Measurements from ENCODE around the gene VPS37B. TPM values are rescaled to one million over a fixed set of nuclear protein-coding genes. Genes with fewer than 3 reads are reported as not detected.
A peak's percentile ranks its signal among the peaks of the same experiment; 100 is the strongest.

The VPS37B gene
- total RNA-seq, 1 donor from 2014 or later, result 36.3 TPM

- Histone ChIP-seq H3K27me3 (no peaks in the 10 kb centered on the region), H3K9me3 (no peaks in the 10 kb centered on the region), H3K36me3 (no peaks in the 10 kb centered on the region), H3K4me3 (peak overlapping the region; percentile 36), H3K27ac (peak overlapping the region; percentile 8), H3K4me1 (no peaks in the 10 kb centered on the region)
- intact Hi-C loops (cut with DNase I), result no loop called here
- DNase-seq (no peak), ATAC-seq (peak; percentile 44)
- TF ChIP-seq, protein P1, sequence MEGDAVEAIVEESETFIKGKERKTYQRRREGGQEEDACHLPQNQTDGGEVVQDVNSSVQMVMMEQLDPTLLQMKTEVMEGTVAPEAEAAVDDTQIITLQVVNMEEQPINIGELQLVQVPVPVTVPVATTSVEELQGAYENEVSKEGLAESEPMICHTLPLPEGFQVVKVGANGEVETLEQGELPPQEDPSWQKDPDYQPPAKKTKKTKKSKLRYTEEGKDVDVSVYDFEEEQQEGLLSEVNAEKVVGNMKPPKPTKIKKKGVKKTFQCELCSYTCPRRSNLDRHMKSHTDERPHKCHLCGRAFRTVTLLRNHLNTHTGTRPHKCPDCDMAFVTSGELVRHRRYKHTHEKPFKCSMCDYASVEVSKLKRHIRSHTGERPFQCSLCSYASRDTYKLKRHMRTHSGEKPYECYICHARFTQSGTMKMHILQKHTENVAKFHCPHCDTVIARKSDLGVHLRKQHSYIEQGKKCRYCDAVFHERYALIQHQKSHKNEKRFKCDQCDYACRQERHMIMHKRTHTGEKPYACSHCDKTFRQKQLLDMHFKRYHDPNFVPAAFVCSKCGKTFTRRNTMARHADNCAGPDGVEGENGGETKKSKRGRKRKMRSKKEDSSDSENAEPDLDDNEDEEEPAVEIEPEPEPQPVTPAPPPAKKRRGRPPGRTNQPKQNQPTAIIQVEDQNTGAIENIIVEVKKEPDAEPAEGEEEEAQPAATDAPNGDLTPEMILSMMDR (IDR thresholded peaks at IDR 0.05), result no peak
These were observed 69.9 kb downstream of the VPS37B start for GRCh38 chr12:122825773-122826724.

GRCh38 chr12:122823429-122823828 lies 72.5 kb downstream of the VPS37B start:
- intact Hi-C loops (cut with DNase I), result no loop called here

DNA sequence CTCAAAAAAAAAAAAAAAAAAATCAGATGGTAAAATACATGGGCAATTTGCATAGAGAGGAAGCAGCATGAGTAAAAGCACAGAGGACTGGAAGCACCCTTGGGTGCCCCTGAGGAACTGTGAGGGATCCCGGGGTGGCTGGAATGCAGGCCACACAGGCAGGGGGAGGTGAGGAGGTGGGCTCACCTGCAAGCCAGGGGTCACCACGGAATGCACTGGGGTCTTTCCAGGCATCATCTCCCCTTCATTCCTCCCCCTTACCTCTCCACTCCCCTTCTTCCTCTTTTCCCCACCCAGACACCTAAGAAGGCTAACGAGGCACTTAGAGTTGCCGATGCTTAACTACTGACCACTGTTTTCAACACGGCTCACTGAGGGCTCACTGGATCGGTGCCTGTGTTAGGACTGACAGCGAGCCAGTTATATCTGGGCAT lies 75.1 kb downstream of the VPS37B start:
- intact Hi-C loops (cut with DNase I), result no loop called here
- Histone ChIP-seq H3K27ac (no peak overlapping the region), H3K27me3 (no peaks in the 10 kb centered on the region), H3K9me3 (no peaks in the 10 kb centered on the region), H3K4me1 (no peaks in the 10 kb centered on the region), H3K4me3 (no peak overlapping the region), H3K36me3 (no peaks in the 10 kb centered on the region)
- DNase-seq (no peak), ATAC-seq (no peak)
- TF ChIP-seq, protein P1 (IDR thresholded peaks at IDR 0.05), result no peak

More at GRCh38 chr12:122823429-122823828, 72.5 kb downstream of the VPS37B start:
- no peak overlapping the region for H3K4me3 ChIP-seq
- no peaks in the 10 kb centered on the region for H3K27me3 ChIP-seq
- H3K36me3 ChIP-seq, result no peaks in the 10 kb centered on the region
- H3K27ac ChIP-seq, result no peak overlapping the region
- ATAC-seq, result no peak
- no peaks in the 10 kb centered on the region for H3K9me3 ChIP-seq
- no peaks in the 10 kb centered on the region for H3K4me1 ChIP-seq
- no peak for DNase-seq
- TF ChIP-seq, protein P1 (IDR thresholded peaks at IDR 0.05), result no peak

GRCh38 chr12:122820138-122820537 lies 75.8 kb downstream of the VPS37B start:
- DNase-seq (no peak), ATAC-seq (no peak)
- Histone ChIP-seq H3K27ac (no peak overlapping the region), H3K4me1 (no peaks in the 10 kb centered on the region), H3K36me3 (no peaks in the 10 kb centered on the region), H3K9me3 (no peaks in the 10 kb centered on the region), H3K4me3 (no peak overlapping the region), H3K27me3 (no peaks in the 10 kb centered on the region)
- TF ChIP-seq, protein P1 (IDR thresholded peaks at IDR 0.05), result no peak
- intact Hi-C loops (cut with DNase I), result no loop called here

DNA sequence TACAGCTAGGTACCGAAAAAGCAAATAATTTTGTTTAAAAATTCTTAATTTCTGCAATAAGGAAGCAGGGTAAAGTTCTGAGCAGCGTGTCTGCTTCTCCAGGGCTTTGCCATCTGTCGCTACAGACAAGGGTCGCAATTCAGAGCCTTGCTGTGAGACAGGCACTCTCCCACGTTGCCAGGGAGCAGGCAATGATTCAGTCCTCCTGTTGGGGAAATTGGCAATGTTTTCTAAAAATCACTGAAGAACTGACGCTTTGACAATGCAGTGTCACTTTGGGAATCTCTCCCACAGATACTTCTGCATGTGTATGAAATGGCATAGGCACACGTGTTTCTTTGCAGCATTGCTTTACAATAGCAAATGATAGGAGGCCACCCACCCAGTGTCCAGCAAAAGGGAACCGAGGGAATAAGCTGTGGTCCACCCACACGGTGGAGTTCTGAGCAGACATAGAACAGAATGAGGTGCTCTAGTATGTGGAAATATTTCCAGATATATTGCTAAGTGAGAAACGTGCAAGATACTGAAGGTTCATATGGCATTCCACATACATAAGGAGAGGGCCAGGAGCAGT lies 76.6 kb downstream of the VPS37B start:
- Histone ChIP-seq H3K9me3 (no peaks in the 10 kb centered on the region), H3K4me3 (no peak overlapping the region), H3K36me3 (no peaks in the 10 kb centered on the region), H3K27ac (no peak overlapping the region), H3K4me1 (no peaks in the 10 kb centered on the region), H3K27me3 (no peaks in the 10 kb centered on the region)
- no peak for DNase-seq
- TF ChIP-seq, protein P1 (IDR thresholded peaks at IDR 0.05), result no peak
- intact Hi-C loops (cut with DNase I), result no loop called here
- no peak for ATAC-seq

Other genes with a start within 250 kb of the VPS37B start
- gene HCAR2, start 192.8 kb downstream of the VPS37B start, total RNA-seq, result 7.6 TPM
- gene HCAR3, start 179.3 kb downstream of the VPS37B start, total RNA-seq, result 4.3 TPM
- gene HCAR1, start 165.3 kb downstream of the VPS37B start, total RNA-seq, result 0.20 TPM
- gene DENR, start 143.3 kb downstream of the VPS37B start, total RNA-seq, result 29.1 TPM
- gene CCDC62, start 121.6 kb downstream of the VPS37B start, total RNA-seq, result 0.64 TPM
- 33.0 TPM for gene HIP1R, start 60.7 kb downstream of the VPS37B start, total RNA-seq
- 5.2 TPM for gene ABCB9, start 70.3 kb upstream of the VPS37B start, total RNA-seq
- 13.7 TPM for gene OGFOD2, start 79.1 kb upstream of the VPS37B start, total RNA-seq
- gene ARL6IP4, start 84.6 kb upstream of the VPS37B start, total RNA-seq, result 124 TPM